GM12878 (cell line): ENCODE measurements around the gene TARP.

Source experiments
- CTCF ChIP-seq, 3 experiments: IDR thresholded peaks in 2 of 3; conservative IDR thresholded peaks in 1 of 3; 2 replicates each; pipeline ENCODE4 v1.5.1; 2011; ENCODE audit warnings: low read depth in 3 of 3, low read length in 3 of 3, mild to moderate bottlenecking in 3 of 3, control low read depth in 2 of 3, moderate library complexity in 2 of 3, inconsistent platforms in 1 of 3, mixed read lengths in 1 of 3; ENCODE audit not compliant: control insufficient read depth in 2 of 3, insufficient read depth in 1 of 3; ENCODE audit errors: extremely low read depth in 1 of 3
- EZH2 ChIP-seq: IDR thresholded peaks from 2 replicates; pipeline ENCODE4 v1.6.1; 2012; ENCODE audit warnings: low read depth, mild to moderate bottlenecking, control low read depth, inconsistent platforms, low read length, borderline replicate concordance; ENCODE audit not compliant: control insufficient read depth
- HDAC6 ChIP-seq: fragments of 200-600 bp; sonication (generic); IDR thresholded peaks from one replicate; pipeline ENCODE4 v1.8.0; 2017; ENCODE audit warnings: antibody characterized with exemption; ENCODE audit not compliant: unreplicated experiment
- IKZF1 ChIP-seq: fragments of 450-650 bp; conservative IDR thresholded peaks from 2 replicates; pipeline ENCODE4 v1.6.1; 2017; ENCODE audit warnings: antibody characterized with exemption, mild to moderate bottlenecking
- RAD51 ChIP-seq: fragments of 450-650 bp; IDR thresholded peaks from 2 replicates; pipeline ENCODE4 v1.6.1; 2016; ENCODE audit warnings: moderate library complexity, mild to moderate bottlenecking, inconsistent platforms
- RFX5 ChIP-seq: IDR thresholded peaks from 2 replicates; pipeline ENCODE4 v1.6.1; 2011; ENCODE audit warnings: low read depth, low read length, improper control_type of control experiment
- SUPT20H ChIP-seq: IDR thresholded peaks from 2 replicates; pipeline ENCODE4 v1.6.1; 2011; ENCODE audit warnings: low read depth, mild to moderate bottlenecking, low read length, moderate library complexity, borderline replicate concordance; ENCODE audit not compliant: control insufficient read depth
- ZNF274 ChIP-seq: IDR thresholded peaks from one replicate; pipeline ENCODE4 v1.8.0; 2011; ENCODE audit not compliant: insufficient read length, insufficient read depth

- no peak for TF ChIP-seq IKZF1
- no peak for TF ChIP-seq EZH2
- no peak for TF ChIP-seq CTCF (IDR thresholded peaks at IDR 0.05 in 2 of 3, conservative IDR thresholded peaks at IDR 0.05 in 1 of 3; ENCODE audit: control insufficient read depth in 2 of 3, extremely low read depth in 1 of 3, insufficient read depth in 1 of 3, low read depth in 3 of 3, low read length in 3 of 3)
- no peak for TF ChIP-seq ZNF274
- no peak for TF ChIP-seq HDAC6
- TF ChIP-seq RFX5: no peak
- no peak for TF ChIP-seq SUPT20H
- no peak for TF ChIP-seq RAD51
Measured at GRCh38 chr7:38322461-38322860, 49.0 kb upstream of the TARP start.
